Spleen (tissue), 11 donors: ENCODE measurements around the gene PEX10. TPM values are rescaled to one million over a fixed set of nuclear protein-coding genes. Genes with fewer than 3 reads are reported as not detected.
A peak's percentile ranks its signal among the peaks of the same experiment; 100 is the strongest.

Source experiments
- DNase-seq: peaks from one replicate; pipeline ENCODE4 v3.0.0-alpha.2; 2020
- H3K27ac ChIP-seq, 8 donors: fragments of 200-600 bp; sonication (generic) in 7 of 8; 1 replicate in 4 of 8; 2 replicates in 4 of 8; pipeline versions ENCODE4 v1.5.0 to v1.8.0; 2016 to 2021; ENCODE audit warnings: inconsistent platforms in 4 of 8, mild to moderate bottlenecking in 4 of 8, moderate library complexity in 1 of 8
- H3K27me3 ChIP-seq, 7 donors: fragments of 200-600 bp; sonication (generic) in 6 of 7; replicated peaks in 1 of 7; 1 replicate in 4 of 7; 2 replicates in 3 of 7; pipeline versions ENCODE4 v1.5.0 to v1.8.0; 2016 to 2021; ENCODE audit warnings: inconsistent platforms in 3 of 7, mild to moderate bottlenecking in 1 of 7
- H3K36me3 ChIP-seq, 6 donors: fragments of 200-600 bp; sonication (generic) in 5 of 6; 1 replicate in 4 of 6; 2 replicates in 2 of 6; pipeline versions ENCODE4 v1.5.0 to v1.8.0; 2016 to 2021; ENCODE audit warnings: inconsistent platforms in 2 of 6
- H3K4me1 ChIP-seq, 6 donors: fragments of 200-600 bp; sonication (generic) in 5 of 6; 1 replicate in 3 of 6; 2 replicates in 3 of 6; pipeline versions ENCODE4 v1.5.0 to v1.8.0; 2016 to 2021; ENCODE audit warnings: inconsistent platforms in 3 of 6
- H3K4me3 ChIP-seq, 8 donors: fragments of 200-600 bp; sonication (generic) in 7 of 8; 1 replicate in 4 of 8; 2 replicates in 4 of 8; pipeline versions ENCODE4 v1.5.0 to v1.8.0; 2016 to 2021; ENCODE audit warnings: inconsistent platforms in 4 of 8, mild to moderate bottlenecking in 4 of 8, moderate library complexity in 2 of 8
- H3K9me3 ChIP-seq, 8 donors: fragments of 200-600 bp; sonication (generic) in 7 of 8; 1 replicate in 4 of 8; 2 replicates in 4 of 8; pipeline versions ENCODE4 v1.5.0 to v1.8.0; 2016 to 2021; ENCODE audit warnings: inconsistent platforms in 4 of 8
- POLR2A ChIP-seq, 3 donors: fragments of 450-650 bp; IDR thresholded peaks; one replicate each; pipeline ENCODE4 v1.5.1; 2017; ENCODE audit warnings: antibody characterized with exemption in 3 of 3, mild to moderate bottlenecking in 1 of 3
- POLR2AphosphoS5 ChIP-seq, 3 donors: sonication (generic); formaldehyde crosslinking; IDR thresholded peaks; one replicate each; pipeline ENCODE4 v1.5.1; 2017; ENCODE audit warnings: antibody characterized with exemption in 3 of 3
- WGBS, 5 donors: extraction: QIAGEN DNeasy Blood & Tissue Kit in 3 of 5; methylation state at CpG; one replicate each; pipeline versions ENCODE4 v1.1.5 to v1.1.7; 2013 to 2018; 5-methylcytosine and 5-hydroxymethylcytosine counted together
- intact Hi-C: fragments of 100-400 bp; cut with DNase I; formaldehyde crosslinking; loops from one replicate; pipeline ENCODE4 v1.15.0; 2023; ENCODE audit warnings: low total_unique reads
- polyA plus RNA-seq, 3 donors: library from polyadenylated mRNA; stranded (reverse); fragments of 200-250 nt; gene quantifications; one replicate each; pipeline ENCODE4 v1.2.1, GENCODE V29; 2013
- total RNA-seq, 7 donors: library from RNA; depleted of rRNA in 3 of 7; stranded (reverse); fragments of >200 nt in 3 of 7; fragmentation: NEBNext Ultra II Directional in 4 of 7; extraction: Animal tissue kit (Norgen Biotek cat#: 25700) in 4 of 7; gene quantifications; one replicate each; pipeline versions ENCODE4 v1.1.0 to v1.2.1, GENCODE V29; 2016 to 2021
- TF ChIP-seq, protein P1 (sequence below), 11 experiments: fragments of 200-600 bp in 7 of 11; fragments of 450-650 bp in 4 of 11; sonication (generic) in 4 of 11; IDR thresholded peaks in 8 of 11; conservative IDR thresholded peaks in 3 of 11; 1 replicate in 7 of 11; 2 replicates in 4 of 11; pipeline versions ENCODE4 v1.4.0 to v1.8.0; 2016 to 2021; ENCODE audit warnings: antibody characterized with exemption in 11 of 11, inconsistent platforms in 4 of 11, mild to moderate bottlenecking in 1 of 11
- donor health status: healthy with polysubstance abuse.
- donor health status: DM: no; HTN: no; CAD: no; lungs with moderate emphysema.
- donor health status: DM: no; HTN: no; CAD: no.
- donor health status: Bipolar disorder and iron deficiency.
- donor health status: healthy.
- donor health status: DM: no; HTN: no; CAD: no.
- donor health status: DM: yes; HTN: yes; CAD: no.

PEX10 gene
- total and polyA plus RNA-seq, 10 donors = 10.2 to 19.1 (median 16.1) TPM

- H3K9me3 ChIP-seq = no peaks in the 10 kb centered on the region
- H3K27ac ChIP-seq = no peak overlapping the region
- H3K4me1 ChIP-seq = peaks cover 12 to 63% (median 29%) of the 10 kb centered on the region in 6 donors
- TF ChIP-seq POLR2AphosphoS5 (IDR thresholded peaks at IDR 0.05) (peak in 2 of 3 donors; percentile 5 to 30), POLR2A (IDR thresholded peaks at IDR 0.05) (no peak)
- TF ChIP-seq, protein P1, sequence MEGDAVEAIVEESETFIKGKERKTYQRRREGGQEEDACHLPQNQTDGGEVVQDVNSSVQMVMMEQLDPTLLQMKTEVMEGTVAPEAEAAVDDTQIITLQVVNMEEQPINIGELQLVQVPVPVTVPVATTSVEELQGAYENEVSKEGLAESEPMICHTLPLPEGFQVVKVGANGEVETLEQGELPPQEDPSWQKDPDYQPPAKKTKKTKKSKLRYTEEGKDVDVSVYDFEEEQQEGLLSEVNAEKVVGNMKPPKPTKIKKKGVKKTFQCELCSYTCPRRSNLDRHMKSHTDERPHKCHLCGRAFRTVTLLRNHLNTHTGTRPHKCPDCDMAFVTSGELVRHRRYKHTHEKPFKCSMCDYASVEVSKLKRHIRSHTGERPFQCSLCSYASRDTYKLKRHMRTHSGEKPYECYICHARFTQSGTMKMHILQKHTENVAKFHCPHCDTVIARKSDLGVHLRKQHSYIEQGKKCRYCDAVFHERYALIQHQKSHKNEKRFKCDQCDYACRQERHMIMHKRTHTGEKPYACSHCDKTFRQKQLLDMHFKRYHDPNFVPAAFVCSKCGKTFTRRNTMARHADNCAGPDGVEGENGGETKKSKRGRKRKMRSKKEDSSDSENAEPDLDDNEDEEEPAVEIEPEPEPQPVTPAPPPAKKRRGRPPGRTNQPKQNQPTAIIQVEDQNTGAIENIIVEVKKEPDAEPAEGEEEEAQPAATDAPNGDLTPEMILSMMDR (IDR thresholded peaks at IDR 0.05 in 8 of 11, conservative IDR thresholded peaks at IDR 0.05 in 3 of 11) = no peak
- no peak overlapping the region for H3K4me3 ChIP-seq
- no peak for DNase-seq
- peaks cover 0 to 69% (median 56%) of the 10 kb centered on the region in 6 donors for H3K36me3 ChIP-seq
- intact Hi-C loops = no loop called here
- WGBS, 5 donors = 93 to 97% (median 94%) methylated on average over 13 to 24 of the region's 24 CpGs
- H3K27me3 ChIP-seq = no peaks in the 10 kb centered on the region
These were observed 3.9 kb downstream of the PEX10 start for GRCh38 chr1:2408456-2408855.

DNA sequence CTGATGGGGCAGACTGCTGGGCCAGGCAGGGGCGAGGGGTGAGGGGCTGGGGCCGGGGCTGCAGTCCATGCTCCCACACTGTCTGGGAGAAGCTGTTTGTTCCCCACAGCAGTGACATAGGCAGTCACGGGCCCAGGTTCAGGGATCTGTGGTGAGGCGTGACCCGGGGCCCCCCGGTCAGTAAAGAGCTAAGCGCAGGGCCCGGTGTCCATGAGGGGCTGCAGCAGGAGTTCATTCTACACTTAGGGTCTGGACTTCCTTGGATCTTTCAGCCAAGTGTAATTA lies 4.4 kb downstream of the PEX10 start:
- TF ChIP-seq, protein P1 (IDR thresholded peaks at IDR 0.05 in 8 of 11, conservative IDR thresholded peaks at IDR 0.05 in 3 of 11) = no peak
- no peak for TF ChIP-seq POLR2A (IDR thresholded peaks at IDR 0.05)
- TF ChIP-seq POLR2AphosphoS5 (IDR thresholded peaks at IDR 0.05) = no peak
- intact Hi-C loops = no loop called here
- Histone ChIP-seq H3K4me1 (peaks cover 8 to 57% (median 24%) of the 10 kb centered on the region in 6 donors), H3K27me3 (no peaks in the 10 kb centered on the region), H3K36me3 (peaks cover 0 to 74% (median 61%) of the 10 kb centered on the region in 6 donors), H3K27ac (no peak overlapping the region), H3K9me3 (no peaks in the 10 kb centered on the region), H3K4me3 (no peak overlapping the region)
- 94 to 98% (median 97%) methylated on average over 5 to 8 of the region's 8 CpGs for WGBS, 5 donors
- DNase-seq = no peak

DNA sequence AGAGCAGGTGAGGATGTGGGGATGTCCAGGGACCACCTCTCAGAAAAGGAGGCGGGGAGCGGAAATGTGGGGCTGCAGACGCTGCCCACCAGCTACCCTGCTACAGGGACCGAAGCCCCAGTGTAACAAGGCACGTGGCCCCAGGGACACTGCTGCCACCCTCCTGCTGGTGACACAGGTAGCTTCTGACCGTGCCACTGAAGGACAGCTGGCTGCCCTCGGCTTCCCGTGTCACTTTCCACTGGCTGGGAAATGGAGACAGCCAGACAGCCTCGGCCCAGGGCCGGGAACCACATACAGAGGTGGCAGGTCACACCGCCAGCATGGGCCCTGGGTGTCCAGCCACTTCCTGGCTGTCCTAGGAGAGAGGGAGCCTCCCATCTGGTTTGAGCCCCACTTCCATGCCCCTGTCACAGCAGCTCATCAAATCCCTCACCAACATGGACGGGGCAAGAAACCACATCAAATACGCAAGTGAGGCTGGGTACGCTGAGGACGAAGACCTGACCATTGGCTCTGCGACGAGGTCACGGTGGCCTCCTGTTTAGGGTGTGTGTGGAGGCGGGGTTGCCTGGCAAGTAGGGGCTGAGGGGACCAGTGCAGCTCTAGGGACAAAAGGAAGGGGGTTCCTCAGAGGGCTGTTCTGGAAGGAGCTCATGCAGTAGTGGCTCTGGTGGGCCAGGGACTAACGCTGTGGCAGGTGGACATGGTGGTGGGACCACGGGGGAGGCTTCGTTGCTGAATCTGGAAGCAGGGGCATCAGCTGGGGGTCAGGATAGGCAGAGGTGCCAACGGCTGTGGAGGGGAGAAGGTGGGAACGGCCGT lies 5.0 kb downstream of the PEX10 start:
- DNase-seq = no peak
- H3K9me3 ChIP-seq = no peaks in the 10 kb centered on the region
- TF ChIP-seq POLR2AphosphoS5 (IDR thresholded peaks at IDR 0.05) (peak in 1 of 3 donors; percentile 11), POLR2A (IDR thresholded peaks at IDR 0.05) (no peak)
- TF ChIP-seq, protein P1 (IDR thresholded peaks at IDR 0.05 in 8 of 11, conservative IDR thresholded peaks at IDR 0.05 in 3 of 11) = no peak
- no peaks in the 10 kb centered on the region for H3K27me3 ChIP-seq
- 77 to 90% (median 86%) methylated on average over 20 to 25 of the region's 25 CpGs for WGBS, 5 donors
- intact Hi-C loops = no loop called here
- H3K36me3 ChIP-seq = peaks cover 0 to 80% (median 67%) of the 10 kb centered on the region in 6 donors
- peaks cover 8 to 55% (median 24%) of the 10 kb centered on the region in 6 donors for H3K4me1 ChIP-seq
- peak overlapping the region in 2 of 8 donors; percentile 7 to 67 for H3K27ac ChIP-seq
- H3K4me3 ChIP-seq = no peak overlapping the region

GRCh38 chr1:2406451-2407041 lies 5.8 kb downstream of the PEX10 start:
- Histone ChIP-seq H3K27me3 (no peaks in the 10 kb centered on the region), H3K4me3 (no peak overlapping the region), H3K4me1 (peaks cover 3 to 50% (median 19%) of the 10 kb centered on the region in 6 donors), H3K36me3 (peaks cover 0 to 88% (median 75%) of the 10 kb centered on the region in 6 donors), H3K27ac (peak overlapping the region in 2 of 8 donors; percentile 7 to 67), H3K9me3 (no peaks in the 10 kb centered on the region)
- intact Hi-C loops = no loop called here
- 89 to 93% (median 92%) methylated on average over 13 to 26 of the region's 26 CpGs for WGBS, 5 donors
- no peak for DNase-seq
- TF ChIP-seq POLR2A (IDR thresholded peaks at IDR 0.05) = no peak
- TF ChIP-seq, protein P1 (IDR thresholded peaks at IDR 0.05 in 8 of 11, conservative IDR thresholded peaks at IDR 0.05 in 3 of 11) = no peak
- peak in 2 of 3 donors; percentile 33 to 59 for TF ChIP-seq POLR2AphosphoS5 (IDR thresholded peaks at IDR 0.05)
